Kidney epithelial cell (primary cell): ENCODE measurements around the gene PES1. TPM values are rescaled to one million over a fixed set of nuclear protein-coding genes. Genes with fewer than 3 reads are reported as not detected.

Experiments
- DNase-seq: peaks from one replicate; pipeline ENCODE4 v3.0.0-alpha.2; 2010; ENCODE audit warnings: low read depth
- H3K27me3 ChIP-seq: 2 replicates; pipeline ENCODE4 v1.6.0; 2011; ENCODE audit warnings: low read length; ENCODE audit not compliant: control insufficient read depth, insufficient read depth
- H3K36me3 ChIP-seq: 2 replicates; pipeline ENCODE4 v1.5.1; 2011; ENCODE audit warnings: low read length; ENCODE audit not compliant: control insufficient read depth, insufficient read depth
- H3K4me3 ChIP-seq: 2 replicates; pipeline ENCODE4 v1.5.1; 2011; ENCODE audit warnings: low read depth, mild to moderate bottlenecking, control low read depth, low read length
- total RNA-seq: library from RNA; depleted of rRNA; stranded (reverse); fragments of >200 nt; gene quantifications from 2 replicates; pipeline ENCODE4 v1.2.3, GENCODE V29; 2015
- TF ChIP-seq, protein P1 (sequence below): IDR thresholded peaks from 2 replicates; pipeline ENCODE4 v1.5.1; 2011; ENCODE audit warnings: mild to moderate bottlenecking, moderate library complexity, low read length, control low read depth, inconsistent platforms; ENCODE audit not compliant: insufficient read depth, poor library complexity, severe bottlenecking

PES1 gene
- total RNA-seq, 1 donor from 2014 or later, result 93.9 TPM

DNA sequence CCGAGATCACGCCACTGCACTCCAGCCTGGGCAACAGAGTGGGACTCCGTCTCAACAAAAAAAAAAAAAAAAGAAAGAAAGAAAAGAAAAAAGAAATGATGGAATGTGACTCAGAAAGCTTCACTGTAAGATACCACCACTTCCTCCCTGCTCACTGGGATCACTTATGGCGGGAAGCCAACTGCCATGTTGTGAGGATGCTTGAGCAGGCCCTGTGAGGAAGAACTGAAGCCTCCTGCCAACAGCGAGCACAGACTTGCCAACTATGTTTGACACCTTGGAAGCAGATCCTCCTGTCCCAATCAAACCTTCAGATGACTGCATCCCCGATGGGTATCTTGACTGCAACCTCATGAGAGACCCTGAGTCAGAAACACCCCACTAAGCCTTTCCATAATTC lies 53.4 kb downstream of the PES1 start:
- TF ChIP-seq, protein P1, sequence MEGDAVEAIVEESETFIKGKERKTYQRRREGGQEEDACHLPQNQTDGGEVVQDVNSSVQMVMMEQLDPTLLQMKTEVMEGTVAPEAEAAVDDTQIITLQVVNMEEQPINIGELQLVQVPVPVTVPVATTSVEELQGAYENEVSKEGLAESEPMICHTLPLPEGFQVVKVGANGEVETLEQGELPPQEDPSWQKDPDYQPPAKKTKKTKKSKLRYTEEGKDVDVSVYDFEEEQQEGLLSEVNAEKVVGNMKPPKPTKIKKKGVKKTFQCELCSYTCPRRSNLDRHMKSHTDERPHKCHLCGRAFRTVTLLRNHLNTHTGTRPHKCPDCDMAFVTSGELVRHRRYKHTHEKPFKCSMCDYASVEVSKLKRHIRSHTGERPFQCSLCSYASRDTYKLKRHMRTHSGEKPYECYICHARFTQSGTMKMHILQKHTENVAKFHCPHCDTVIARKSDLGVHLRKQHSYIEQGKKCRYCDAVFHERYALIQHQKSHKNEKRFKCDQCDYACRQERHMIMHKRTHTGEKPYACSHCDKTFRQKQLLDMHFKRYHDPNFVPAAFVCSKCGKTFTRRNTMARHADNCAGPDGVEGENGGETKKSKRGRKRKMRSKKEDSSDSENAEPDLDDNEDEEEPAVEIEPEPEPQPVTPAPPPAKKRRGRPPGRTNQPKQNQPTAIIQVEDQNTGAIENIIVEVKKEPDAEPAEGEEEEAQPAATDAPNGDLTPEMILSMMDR, result no peak
- Histone ChIP-seq H3K36me3 (no peaks in the 10 kb centered on the region), H3K27me3 (no peaks in the 10 kb centered on the region), H3K4me3 (no peak overlapping the region)
- no peak for DNase-seq

DNA sequence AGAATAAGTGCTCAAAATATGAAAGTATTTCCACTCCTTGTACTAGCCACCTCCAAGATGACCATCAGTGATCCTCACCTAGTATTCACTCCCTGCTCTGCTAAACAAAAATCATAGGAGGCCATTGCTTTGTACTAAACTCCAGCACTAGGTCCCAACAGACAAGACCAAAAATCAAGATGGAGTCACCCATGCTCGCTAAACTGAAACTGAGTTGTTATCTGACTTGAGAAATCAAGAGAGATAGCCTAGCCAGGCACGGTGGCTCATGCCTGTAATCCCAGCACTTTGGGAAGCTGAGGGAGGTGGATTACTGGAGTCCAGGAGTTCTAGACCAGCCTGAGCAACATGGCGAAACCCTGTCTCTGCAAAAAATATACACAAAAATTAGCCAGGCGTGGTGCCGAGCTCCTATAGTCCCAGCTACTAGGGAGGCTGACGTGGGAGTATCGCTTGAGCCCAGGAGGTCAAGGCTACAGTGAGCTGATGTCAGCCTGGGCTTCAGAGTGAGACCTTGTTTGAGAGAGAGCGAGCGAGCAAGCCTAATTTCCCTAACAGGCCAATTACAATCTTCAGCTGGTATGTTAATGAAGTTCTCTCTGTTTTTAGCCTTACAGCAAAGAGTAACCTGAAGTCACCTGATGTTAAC lies 54.5 kb downstream of the PES1 start:
- TF ChIP-seq, protein P1, result no peak
- Histone ChIP-seq H3K27me3 (no peaks in the 10 kb centered on the region), H3K4me3 (no peak overlapping the region), H3K36me3 (no peaks in the 10 kb centered on the region)
- DNase-seq, result no peak

DNA sequence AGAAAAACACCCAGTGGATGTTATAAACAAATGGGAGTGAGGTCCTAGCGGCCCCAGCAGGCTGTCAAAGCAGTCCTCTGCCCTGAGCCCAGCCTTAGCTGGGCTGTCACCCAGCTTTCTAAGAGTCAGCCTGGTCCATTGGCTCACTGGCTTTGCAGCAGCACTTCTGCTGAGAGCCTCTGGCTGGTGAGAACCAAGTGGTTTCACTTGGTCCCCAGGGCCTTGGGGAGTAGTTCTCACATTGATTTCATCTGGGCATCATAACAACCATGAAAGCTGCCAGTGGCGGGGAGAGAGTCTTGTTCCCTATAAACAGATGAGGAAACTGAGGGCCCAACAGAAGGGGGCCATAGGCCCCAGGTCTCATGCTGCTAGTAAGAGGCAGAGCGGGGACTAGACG lies 56.5 kb downstream of the PES1 start:
- Histone ChIP-seq H3K36me3 (no peaks in the 10 kb centered on the region), H3K4me3 (no peak overlapping the region), H3K27me3 (no peaks in the 10 kb centered on the region)
- DNase-seq, result no peak
- TF ChIP-seq, protein P1, result no peak

DNA sequence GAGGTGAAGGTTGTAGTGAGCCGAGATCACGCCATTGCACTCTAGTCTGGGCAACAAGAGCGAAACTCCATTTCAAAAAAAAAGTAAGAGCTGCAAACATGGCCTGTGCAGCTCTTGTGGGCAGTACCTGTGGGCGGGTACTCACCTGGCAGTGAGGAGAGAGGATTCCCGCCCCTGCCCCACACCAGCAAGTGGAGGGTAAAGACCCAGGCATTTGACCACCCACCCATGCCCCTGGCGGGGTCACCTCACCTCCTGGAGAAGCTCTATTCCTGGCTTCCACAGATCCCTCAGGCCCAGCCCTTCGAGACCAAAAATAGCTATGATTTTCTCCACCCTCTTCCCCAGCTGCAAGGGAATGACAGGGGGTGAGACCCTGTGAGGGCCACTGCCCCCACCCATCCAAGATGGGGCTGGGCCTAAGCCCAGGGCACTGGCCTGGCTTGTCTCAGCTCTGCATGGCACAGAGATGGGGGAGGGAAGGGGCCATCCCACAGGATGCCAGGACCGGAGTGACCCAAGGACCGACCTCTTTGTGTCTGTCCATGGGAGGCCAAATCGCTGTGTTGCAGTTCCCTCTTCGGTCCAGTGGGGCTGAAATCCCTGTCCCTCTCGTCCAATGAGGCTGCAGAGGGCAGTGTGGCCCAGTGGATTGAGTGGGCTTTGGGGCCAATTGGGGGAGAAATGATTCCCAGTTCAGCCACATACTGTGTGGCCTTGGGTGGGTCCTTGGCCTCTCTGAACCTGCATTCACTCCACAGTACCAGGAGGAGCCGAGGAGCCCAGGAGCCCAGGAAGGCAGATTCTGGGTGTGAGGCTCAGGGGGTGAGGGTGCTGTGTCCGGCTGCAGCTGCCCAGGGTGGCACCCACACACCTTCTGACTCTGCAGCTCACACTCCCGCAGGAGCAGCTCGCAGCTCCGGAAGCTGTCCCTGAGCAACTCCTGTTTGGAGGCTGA lies 59.8 kb downstream of the PES1 start:
- no peaks in the 10 kb centered on the region for H3K36me3 ChIP-seq
- TF ChIP-seq, protein P1, result no peak
- no peak for DNase-seq
- no peak overlapping the region for H3K4me3 ChIP-seq
- no peaks in the 10 kb centered on the region for H3K27me3 ChIP-seq

DNA sequence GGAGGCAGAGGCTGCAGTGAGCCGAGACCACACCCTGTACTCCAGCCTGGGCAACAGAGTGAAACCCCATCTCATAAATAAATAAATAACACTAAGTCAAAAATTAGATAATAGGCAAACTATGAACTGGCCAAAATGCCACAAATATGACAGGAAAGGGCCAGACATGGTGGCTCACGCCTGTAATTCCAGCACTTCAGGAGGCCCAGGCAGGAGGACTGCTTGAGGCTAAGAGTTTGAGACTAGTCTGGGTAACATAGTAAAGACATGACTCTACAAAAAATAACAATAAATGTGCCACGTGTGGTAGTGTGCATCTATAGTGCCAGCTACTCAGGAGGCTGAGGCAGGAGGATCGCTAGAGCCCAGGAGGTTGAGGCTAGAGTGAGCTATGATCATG lies 65.1 kb downstream of the PES1 start:
- Histone ChIP-seq H3K4me3 (no peak overlapping the region), H3K36me3 (no peaks in the 10 kb centered on the region), H3K27me3 (no peaks in the 10 kb centered on the region)
- DNase-seq, result no peak
- TF ChIP-seq, protein P1, result no peak

Other genes with a start within 250 kb of the PES1 start
- gene SF3A1, start 235.0 kb downstream of the PES1 start, total RNA-seq, result 50.2 and 54.8 TPM in 2 replicates
- gene CCDC157, start 234.9 kb downstream of the PES1 start, total RNA-seq, result 13.1 and 14.6 TPM in 2 replicates
- gene RNF215, start 204.5 kb downstream of the PES1 start, total RNA-seq, result 26.9 and 34.2 TPM in 2 replicates
- gene SEC14L2, start 194.9 kb downstream of the PES1 start, total RNA-seq, result 31.7 and 36.0 TPM in 2 replicates
- gene MTFP1, start 166.1 kb downstream of the PES1 start, total RNA-seq, result 36.4 and 43.4 TPM in 2 replicates
- gene SEC14L3, start 119.9 kb downstream of the PES1 start, total RNA-seq, result not detected in 2 replicates
- gene SEC14L4, start 86.2 kb downstream of the PES1 start, total RNA-seq, result 0.08 TPM in 1 of 2 replicates, not detected in the other
- 3.7 and 5.8 TPM in 2 replicates for gene SEC14L6, start 45.2 kb downstream of the PES1 start, total RNA-seq
- gene GAL3ST1, start 17.2 kb downstream of the PES1 start, total RNA-seq, result 2.5 and 4.0 TPM in 2 replicates
- gene TCN2, start 15.3 kb upstream of the PES1 start, total RNA-seq, result 6.5 and 6.7 TPM in 2 replicates
- gene SLC35E4, start 43.9 kb upstream of the PES1 start, total RNA-seq, result 8.3 and 14.9 TPM in 2 replicates
- 11.0 and 16.2 TPM in 2 replicates for gene DUSP18, start 76.0 kb upstream of the PES1 start, total RNA-seq
- 5.0 and 6.2 TPM in 2 replicates for gene OSBP2, start 103.0 kb upstream of the PES1 start, total RNA-seq